ENCODE results near the gene GCNT4.

DNA sequence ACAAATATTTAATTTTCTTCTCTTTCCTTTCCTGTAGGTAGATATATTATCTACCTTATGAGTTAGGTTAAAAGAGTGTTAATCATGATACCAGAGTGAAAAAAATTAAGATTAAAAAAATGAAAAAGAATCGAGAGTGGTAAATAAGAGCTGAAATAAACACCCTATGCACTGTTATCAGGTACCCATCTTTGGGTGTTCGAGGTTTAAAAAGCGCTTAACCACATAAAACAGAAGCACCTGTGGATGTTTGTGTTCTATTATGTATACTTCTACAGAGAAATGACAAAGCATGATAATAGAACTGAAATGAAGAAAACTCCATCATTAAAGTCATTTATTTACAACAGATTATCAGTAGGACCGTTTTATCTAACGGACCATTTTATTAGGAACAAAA is 25.7 kb upstream of the GCNT4 start:
- TF ChIP-seq CTCF (IDR thresholded peaks at IDR 0.05) (no peak), POLR2A (IDR thresholded peaks at IDR 0.05) (no peak)

All from transverse colon (tissue), 3 donors.